GM18858 (cell line): Measurements from ENCODE around the gene ZFP42.
"Not testable (repeated sequence)": the region's sequence is repeated elsewhere in the genome, so short reads cannot be mapped to it uniquely, and the experiment has no call there.

ENCODE experiments used
- ATAC-seq: cut with Tn5 transposase; IDR thresholded peaks from one replicate; pipeline ENCODE4 v1.9.1; 2021; ENCODE audit not compliant: unreplicated experiment

The ZFP42 gene

DNA sequence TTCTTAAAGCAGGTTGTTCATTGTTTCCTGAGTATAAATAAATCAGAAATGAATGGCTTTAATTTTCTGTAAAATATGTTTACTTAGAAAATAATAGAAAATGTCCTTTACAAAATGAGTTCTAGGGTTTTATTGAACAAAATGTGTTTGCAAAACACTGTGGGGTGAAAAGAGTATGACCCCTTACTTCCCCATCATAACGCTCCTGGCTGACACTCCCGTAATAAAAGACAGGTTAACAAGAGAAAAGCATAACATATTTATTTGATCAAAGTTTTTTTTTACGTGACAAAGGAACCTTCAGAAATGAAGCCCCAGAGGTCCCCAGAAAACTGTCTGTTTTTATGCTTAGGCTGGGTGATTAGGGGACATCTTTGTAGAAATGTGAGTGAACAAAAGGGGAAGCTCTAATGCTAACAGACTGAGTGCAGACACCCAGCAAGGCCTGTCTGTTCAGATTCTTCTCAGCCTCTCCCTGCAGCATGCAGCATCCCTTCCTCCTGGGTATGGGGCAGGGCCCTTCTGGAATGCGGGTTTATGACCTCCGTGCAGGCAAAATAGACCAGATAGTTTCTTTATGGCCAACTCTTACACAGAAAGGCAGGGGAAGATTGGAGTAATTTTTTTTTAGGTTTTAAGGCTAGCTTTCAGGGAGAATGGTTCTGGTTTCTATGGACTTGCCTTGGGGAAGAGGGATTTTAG is 26.1 kb downstream of the ZFP42 start:
- no peak for ATAC-seq

GRCh38 chr4:188023682-188024081 is 28.1 kb downstream of the ZFP42 start:
- no peak for ATAC-seq

DNA sequence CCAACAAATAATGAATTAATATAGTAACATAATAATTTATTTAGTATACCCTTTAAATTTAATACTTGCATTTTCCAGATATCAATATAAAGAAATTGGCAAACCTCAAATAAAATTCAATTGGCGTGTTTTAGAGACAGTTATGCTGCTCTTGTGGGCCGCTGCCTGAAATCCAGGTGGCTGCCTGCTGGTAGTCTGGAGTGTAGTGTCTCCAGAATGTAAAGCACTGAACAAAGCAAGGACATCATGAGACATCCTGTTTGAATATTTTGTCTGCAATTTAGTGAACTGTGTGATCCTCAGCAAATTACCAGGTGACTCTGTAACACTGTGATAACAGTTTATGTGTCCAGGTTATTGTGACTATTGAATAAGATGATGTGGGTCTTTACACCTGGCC is 29.9 kb downstream of the ZFP42 start:
- no peak for ATAC-seq

DNA sequence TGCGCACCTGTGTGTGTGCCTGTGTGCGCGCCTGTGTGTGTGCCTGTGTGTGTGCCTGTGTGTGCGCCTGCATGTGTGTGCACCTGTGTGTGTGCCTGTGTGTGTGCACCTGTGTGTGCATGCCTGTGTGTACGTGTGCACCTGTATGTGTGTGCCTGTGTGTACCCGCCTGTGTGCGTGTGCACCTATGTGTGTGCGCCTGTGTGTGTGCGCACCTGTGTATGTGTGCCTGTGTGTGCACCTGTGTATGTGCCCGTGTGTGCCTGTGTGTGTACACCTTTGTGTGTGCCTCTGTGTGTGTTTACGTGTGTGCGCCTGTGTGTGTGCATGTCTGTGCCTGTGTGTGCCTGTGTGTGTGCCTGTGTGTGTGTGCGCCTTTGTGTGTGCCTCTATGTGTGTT is 33.5 kb downstream of the ZFP42 start:
- no peak for ATAC-seq

DNA sequence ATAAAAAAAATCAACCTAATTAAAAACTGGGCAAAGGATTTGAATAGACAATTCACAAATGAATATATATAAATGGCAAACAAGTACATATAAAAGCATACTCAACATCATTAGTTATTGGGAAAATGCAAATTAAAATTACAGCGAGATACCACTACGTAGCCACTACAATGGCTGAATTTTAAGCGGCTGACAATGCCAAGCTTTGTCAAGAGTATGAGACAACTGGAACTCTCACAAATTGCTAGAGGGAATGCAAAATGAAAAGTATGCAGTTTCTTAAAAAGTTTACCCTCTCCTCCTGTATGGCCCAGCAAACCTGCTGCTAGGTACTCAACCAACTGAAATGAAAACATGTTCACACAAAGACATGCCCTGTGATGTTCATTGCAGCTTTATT is 34.8 kb downstream of the ZFP42 start:
- no peak for ATAC-seq

GRCh38 chr4:188031751-188032150 is 36.2 kb downstream of the ZFP42 start:
- ATAC-seq = no peak

- ATAC-seq = no peak
Observed at GRCh38 chr4:188032170-188032569, 36.6 kb downstream of the ZFP42 start.

DNA sequence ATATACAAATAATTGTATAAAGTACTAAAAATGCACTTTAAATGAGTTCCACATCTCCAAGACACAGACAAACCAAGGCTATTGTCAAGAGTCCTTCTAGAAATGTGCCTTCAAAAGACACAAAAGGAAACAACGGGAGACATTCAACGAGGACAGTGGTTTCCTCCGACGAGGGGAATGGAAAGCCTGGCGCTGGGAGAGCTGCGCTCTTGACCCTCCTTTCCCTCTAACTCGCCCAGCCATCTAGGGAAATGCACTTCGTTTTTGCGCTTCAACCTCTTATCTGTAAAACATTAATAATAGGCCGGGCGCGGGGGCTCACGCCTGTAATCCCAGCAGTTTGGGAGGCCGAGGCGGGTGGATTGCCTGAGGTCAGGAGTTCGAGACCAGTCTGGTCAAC is 37.0 kb downstream of the ZFP42 start:
- ATAC-seq = no peak

DNA sequence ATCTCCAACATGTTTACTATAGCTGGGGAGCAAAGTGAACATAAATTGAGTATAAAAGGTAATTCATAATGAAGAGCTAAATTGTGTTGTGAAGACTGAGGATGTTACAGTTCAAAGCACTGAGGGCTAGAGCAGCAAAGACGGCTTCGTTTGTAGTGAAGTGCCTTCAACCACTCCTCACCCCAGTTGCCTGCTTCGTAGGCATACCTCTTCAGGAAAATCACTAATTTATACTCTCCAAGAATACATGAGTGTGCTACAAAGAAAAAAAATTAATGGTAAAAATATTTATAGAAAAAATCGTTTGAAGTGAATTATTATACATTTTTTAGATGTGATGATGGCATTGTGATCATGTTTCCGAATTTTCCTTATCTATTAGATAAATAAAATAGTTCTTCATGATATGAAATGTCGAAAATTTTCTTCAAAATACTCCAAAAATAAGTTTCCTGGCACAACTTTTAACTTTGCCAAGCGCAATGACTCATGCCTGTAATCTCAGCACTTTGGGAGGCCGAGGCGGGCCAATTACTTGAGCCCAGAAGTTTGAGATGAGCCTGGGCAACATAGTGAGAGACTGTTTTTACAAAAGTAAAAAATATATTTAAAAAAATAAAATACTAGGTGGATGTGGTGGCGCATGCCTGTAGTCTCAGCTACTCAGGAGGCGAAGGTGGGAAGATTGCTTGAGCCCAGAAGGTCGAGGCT is 41.6 kb downstream of the ZFP42 start:
- no peak for ATAC-seq

GRCh38 chr4:188041721-188042120 is 46.1 kb downstream of the ZFP42 start:
- ATAC-seq = no peak

DNA sequence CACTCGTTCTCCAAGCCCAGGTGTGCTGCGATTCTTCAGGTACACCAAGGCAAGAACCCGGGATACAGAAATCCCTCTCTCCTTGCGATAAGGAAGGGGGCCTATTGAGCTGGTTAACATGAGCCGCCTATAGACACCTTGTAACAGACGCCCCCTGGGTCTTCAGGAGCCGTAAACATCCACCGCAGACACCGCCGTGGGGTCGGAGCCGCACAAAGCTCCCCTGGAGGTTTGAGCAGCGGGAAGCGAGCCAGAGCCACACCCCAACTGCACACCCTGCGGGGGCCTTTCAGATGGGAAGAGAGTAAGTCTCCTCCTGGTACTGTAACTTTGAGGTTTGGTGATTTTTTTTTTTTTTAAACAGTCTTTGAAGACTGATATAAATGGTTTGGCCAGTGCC is 46.6 kb downstream of the ZFP42 start:
- ATAC-seq = no peak

DNA sequence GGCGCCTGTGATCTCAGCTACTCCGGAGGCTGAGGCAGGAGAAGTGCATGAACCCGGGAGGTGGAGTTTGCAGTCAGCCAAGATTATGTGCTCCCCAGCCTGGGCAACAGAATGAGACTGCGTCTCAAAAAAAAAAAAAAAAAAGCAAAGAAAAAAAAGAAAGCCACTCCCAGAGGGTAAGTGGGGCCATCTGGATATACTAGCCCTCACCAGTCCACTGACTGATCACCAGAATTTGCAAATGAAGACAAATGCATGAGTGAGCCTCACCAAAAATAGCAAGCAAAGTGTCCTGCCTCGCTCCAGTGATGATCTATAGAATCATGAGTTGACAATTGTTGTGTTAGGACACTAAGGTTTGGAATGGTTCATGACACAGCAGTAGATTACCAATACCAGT is 47.6 kb downstream of the ZFP42 start:
- no peak for ATAC-seq

- not testable (repeated sequence) for ATAC-seq
Observed at GRCh38 chr4:188045461-188045860, 49.9 kb downstream of the ZFP42 start.

- ATAC-seq = no peak
Observed at GRCh38 chr4:188046657-188047056, 51.1 kb downstream of the ZFP42 start.

GRCh38 chr4:188053302-188053701 is 57.7 kb downstream of the ZFP42 start:
- no peak for ATAC-seq
